Calu3 (cell line): Measurements from ENCODE around the gene KCNQ4. TPM values are rescaled to one million over a fixed set of nuclear protein-coding genes. Genes with fewer than 3 reads are reported as not detected.

Source experiments
- BruUV-seq: library from RNA; stranded (reverse); fragments of 400-500 nt; replicated peaks from 2 replicates; lab custom pipeline; 2021; lab: Mats Ljungman, UMichigan
- CTCF ChIA-PET: fragments of 300-600 bp; sonication (Branson Sonifier 250); formaldehyde crosslinking; loops from one replicate; lab custom pipeline; 2022; ENCODE audit warnings: antibody characterized with exemption; lab: Charles Lee
- DNase-seq: peaks from one replicate; pipeline ENCODE4 v3.0.0; 2022
- H3K27ac Mint-ChIP-seq: one replicate; pipeline ENCODE4 v1.8.0; 2022; ENCODE audit warnings: mixed read lengths; ENCODE audit not compliant: unreplicated experiment
- H3K27me3 Mint-ChIP-seq: one replicate; pipeline ENCODE4 v1.8.0; 2022; ENCODE audit warnings: mixed read lengths; ENCODE audit not compliant: unreplicated experiment
- H3K36me3 Mint-ChIP-seq: one replicate; pipeline ENCODE4 v1.8.0; 2022; ENCODE audit warnings: mild to moderate bottlenecking, moderate library complexity, mixed read lengths; ENCODE audit not compliant: insufficient read depth, unreplicated experiment
- H3K4me1 Mint-ChIP-seq: one replicate; pipeline ENCODE4 v1.8.0; 2022; ENCODE audit warnings: mild to moderate bottlenecking, low read depth, mixed read lengths; ENCODE audit not compliant: unreplicated experiment
- H3K4me3 Mint-ChIP-seq: one replicate; pipeline ENCODE4 v1.8.0; 2022; ENCODE audit warnings: mild to moderate bottlenecking, low read depth, moderate library complexity, mixed read lengths; ENCODE audit not compliant: unreplicated experiment
- H3K9me3 Mint-ChIP-seq: one replicate; pipeline ENCODE4 v1.8.0; 2022; ENCODE audit warnings: low read depth, mixed read lengths; ENCODE audit not compliant: unreplicated experiment
- CTCF ChIP-seq: fragments of 200-600 bp; IDR thresholded peaks from one replicate; pipeline ENCODE4 v1.8.0; 2022; ENCODE audit warnings: antibody characterized with exemption; ENCODE audit not compliant: unreplicated experiment
- intact Hi-C: fragments of 100-400 bp; cut with micrococcal nuclease; formaldehyde crosslinking; loops from one replicate; pipeline ENCODE4 v1.10.0; 2022; ENCODE audit not compliant: unreplicated experiment
- total RNA-seq: library from RNA; stranded (reverse); gene quantifications from 2 replicates; pipeline ENCODE4 v1.2.3, GENCODE V29; 2022

KCNQ4 gene
- total RNA-seq, 1 experiment from 2014 or later: 0.92 TPM

DNA sequence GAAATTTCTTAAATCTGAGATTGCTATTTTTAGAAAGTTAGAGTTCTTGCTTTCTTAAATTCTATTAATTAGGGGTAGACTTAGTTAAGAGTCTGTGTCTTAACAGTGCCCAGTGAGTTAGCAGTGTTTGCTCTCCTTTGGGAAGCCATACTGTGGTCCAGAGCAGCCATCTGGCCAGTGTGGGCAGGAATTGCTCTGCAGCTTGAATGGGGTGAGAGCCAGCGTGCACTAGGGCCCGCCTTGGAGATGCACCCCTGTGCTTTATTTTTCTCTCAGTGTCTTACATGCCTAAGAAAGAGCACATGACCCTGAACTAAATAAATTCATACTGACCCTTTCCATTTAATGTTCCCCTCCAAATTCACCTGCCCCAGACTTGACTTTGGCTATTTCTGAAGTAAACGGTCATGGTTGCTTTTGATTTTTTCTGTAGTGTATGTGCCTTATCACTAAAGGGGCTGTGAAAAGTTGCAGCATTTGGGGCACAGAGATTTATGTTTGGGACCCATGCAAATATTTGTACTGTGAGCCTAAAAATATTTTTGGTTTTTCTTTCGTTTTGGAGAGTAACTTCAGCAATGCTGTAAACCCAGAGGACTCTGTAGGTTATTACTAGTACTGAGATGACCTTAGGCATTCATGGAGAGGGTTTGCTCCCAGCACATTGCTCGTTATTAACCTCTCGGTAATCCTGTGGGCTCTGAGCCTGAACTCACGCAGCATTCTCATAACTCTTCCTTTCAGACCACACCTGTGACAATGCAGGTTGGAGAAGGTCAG is 21.3 kb upstream of the KCNQ4 start:
- Mint-ChIP-seq H3K4me3 (no peak overlapping the region), H3K4me1 (no peaks in the 10 kb centered on the region), H3K27me3 (no peaks in the 10 kb centered on the region), H3K9me3 (no peaks in the 10 kb centered on the region), H3K27ac (no peak overlapping the region), H3K36me3 (peaks cover 45% of the 10 kb centered on the region)
- no peak for TF ChIP-seq CTCF
- intact Hi-C loops: no loop called here
- no peak for DNase-seq
- CTCF ChIA-PET: no interaction called here
- BruUV-seq: no TSS peak

DNA sequence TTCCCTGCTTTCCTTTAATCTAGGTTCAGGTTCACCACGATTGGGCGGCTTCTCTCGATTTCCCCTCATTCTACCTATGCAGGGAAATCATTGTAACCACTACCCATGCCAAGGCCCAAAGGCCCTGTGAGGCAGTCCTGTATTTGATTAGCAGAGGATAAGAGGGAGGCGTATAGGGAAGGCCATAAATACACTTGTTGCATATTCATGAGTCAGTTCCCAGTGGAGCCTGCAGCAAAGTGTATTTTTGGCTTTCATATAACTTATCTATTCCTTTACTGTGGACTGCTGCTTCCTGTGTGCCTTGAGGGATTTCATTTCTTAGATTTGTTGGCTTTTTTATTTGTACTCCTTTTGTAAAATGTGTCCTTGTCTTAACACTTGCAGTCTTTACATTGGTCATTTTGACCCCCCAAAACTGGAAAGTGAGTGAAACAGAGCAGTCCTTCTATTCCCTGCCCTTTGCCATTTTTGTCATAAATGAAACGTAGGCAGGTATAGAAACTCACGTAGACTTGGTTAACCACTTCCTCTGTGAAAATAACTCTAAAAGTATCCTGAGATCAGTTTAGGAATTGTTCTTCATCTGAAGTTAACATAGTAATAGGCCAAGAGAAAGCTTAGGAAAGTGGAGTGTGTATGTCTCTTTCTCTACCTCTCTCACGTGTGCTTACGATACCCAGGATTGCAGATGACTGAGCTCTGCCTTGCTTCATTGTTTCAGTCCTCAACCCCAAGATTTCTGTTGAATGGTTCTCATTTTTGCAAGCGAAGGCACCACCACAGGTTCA is 19.6 kb upstream of the KCNQ4 start:
- no TSS peak for BruUV-seq
- Mint-ChIP-seq H3K36me3 (peaks cover 45% of the 10 kb centered on the region), H3K27me3 (no peaks in the 10 kb centered on the region), H3K4me1 (no peaks in the 10 kb centered on the region), H3K9me3 (no peaks in the 10 kb centered on the region), H3K4me3 (no peak overlapping the region), H3K27ac (no peak overlapping the region)
- intact Hi-C loops: no loop called here
- TF ChIP-seq CTCF: no peak
- no peak for DNase-seq
- CTCF ChIA-PET: no interaction called here

- no peak for DNase-seq
- no peak for TF ChIP-seq CTCF
- CTCF ChIA-PET: interaction anchor here (1.2 kb wide), 1 partner anchor 9 kb away, joined by 3 read pairs; no protein-coding TSS in a partner anchor
- Mint-ChIP-seq H3K9me3 (no peaks in the 10 kb centered on the region), H3K4me3 (no peak overlapping the region), H3K27me3 (no peaks in the 10 kb centered on the region), H3K27ac (no peak overlapping the region), H3K4me1 (no peaks in the 10 kb centered on the region), H3K36me3 (peaks cover 41% of the 10 kb centered on the region)
- intact Hi-C loops: no loop called here
- BruUV-seq: no TSS peak
Observed at GRCh38 chr1:40764981-40765380, 18.6 kb upstream of the KCNQ4 start.

DNA sequence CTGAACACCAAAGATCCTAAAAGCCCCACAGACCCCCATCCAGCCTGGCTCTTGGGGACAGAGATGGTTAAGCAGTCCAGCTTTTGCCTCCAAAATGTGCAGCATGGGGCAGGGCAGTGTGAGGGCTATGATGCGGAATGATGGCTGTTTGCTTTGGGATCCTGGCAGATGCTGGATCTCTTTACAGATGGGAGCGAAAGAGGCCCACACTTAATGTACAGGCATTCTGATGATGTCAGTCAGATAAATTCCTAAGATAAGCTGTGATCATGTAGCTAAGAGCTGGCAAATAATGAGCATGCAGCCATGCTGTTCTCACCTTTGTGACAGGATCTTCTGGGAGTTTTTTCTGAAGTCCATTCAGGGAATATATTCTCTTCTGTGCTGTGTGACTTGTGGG is 17.6 kb upstream of the KCNQ4 start:
- intact Hi-C loops: no loop called here
- H3K4me3 Mint-ChIP-seq: no peak overlapping the region
- H3K36me3 Mint-ChIP-seq: peaks cover 42% of the 10 kb centered on the region
- CTCF ChIA-PET: interaction anchor here (1.2 kb wide), 1 partner anchor 8 kb away, joined by 3 read pairs; no protein-coding TSS in a partner anchor
- no peak overlapping the region for H3K27ac Mint-ChIP-seq
- no peak for TF ChIP-seq CTCF
- BruUV-seq: no TSS peak
- H3K4me1 Mint-ChIP-seq: no peaks in the 10 kb centered on the region
- no peaks in the 10 kb centered on the region for H3K9me3 Mint-ChIP-seq
- no peaks in the 10 kb centered on the region for H3K27me3 Mint-ChIP-seq
- DNase-seq: no peak
